Osteoblast (primary cell): ENCODE results near the gene PHACTR2. TPM values are rescaled to one million over a fixed set of nuclear protein-coding genes. Genes with fewer than 3 reads are reported as not detected.
A peak's percentile ranks its signal among the peaks of the same experiment; 100 is the strongest.

Source experiments
- DNase-seq: peaks from one replicate; pipeline ENCODE4 v3.0.0; 2011; ENCODE audit warnings: low spot score, mixed read lengths; ENCODE audit not compliant: insufficient read length; ENCODE audit errors: missing footprints
- H2AFZ ChIP-seq: 2 replicates; pipeline ENCODE4 v1.6.0; 2011; ENCODE audit warnings: mild to moderate bottlenecking, low read length
- H3K27ac ChIP-seq: 2 replicates; pipeline ENCODE4 v1.5.1; 2011; ENCODE audit warnings: mild to moderate bottlenecking, low read depth, low read length, moderate library complexity
- H3K27me3 ChIP-seq: 2 replicates; pipeline ENCODE4 v1.6.0; 2012; ENCODE audit warnings: mild to moderate bottlenecking, control low read depth, inconsistent platforms, low read length, moderate library complexity; ENCODE audit not compliant: insufficient read depth
- H3K36me3 ChIP-seq: 2 replicates; pipeline ENCODE4 v1.5.1; 2011; ENCODE audit warnings: mild to moderate bottlenecking, low read length, control low read depth, moderate library complexity; ENCODE audit not compliant: insufficient read depth
- H3K4me1 ChIP-seq: 2 replicates; pipeline ENCODE4 v1.5.1; 2011; ENCODE audit warnings: mild to moderate bottlenecking, low read length, control low read depth, moderate library complexity; ENCODE audit not compliant: insufficient read depth
- H3K4me2 ChIP-seq: 2 replicates; pipeline ENCODE4 v1.6.0; 2011; ENCODE audit warnings: mild to moderate bottlenecking, low read length; ENCODE audit not compliant: insufficient read depth
- H3K4me3 ChIP-seq: fragments of 200-600 bp; sonication (generic); 3 replicates; pipeline ENCODE4 v1.5.1; 2012; ENCODE audit warnings: mild to moderate bottlenecking, low read length, inconsistent platforms; ENCODE audit not compliant: insufficient read depth
- H3K79me2 ChIP-seq: 2 replicates; pipeline ENCODE4 v1.6.0; 2012; ENCODE audit warnings: mild to moderate bottlenecking, low read length, control low read depth, inconsistent platforms; ENCODE audit not compliant: insufficient read depth
- H3K9me3 ChIP-seq: 2 replicates; pipeline ENCODE4 v1.5.1; 2011; ENCODE audit warnings: low read depth, low read length, control low read depth
- H4K20me1 ChIP-seq: 2 replicates; pipeline ENCODE4 v1.6.0; 2012; ENCODE audit warnings: mild to moderate bottlenecking, low read length, control low read depth; ENCODE audit not compliant: insufficient read depth
- CTCF ChIP-seq: IDR thresholded peaks from 2 replicates; pipeline ENCODE4 v1.5.1; 2011; ENCODE audit warnings: mild to moderate bottlenecking, low read depth, low read length, moderate library complexity; ENCODE audit errors: extremely low read depth
- total RNA-seq: library from RNA; depleted of rRNA; stranded (reverse); fragments of >200 nt; gene quantifications from 2 replicates; pipeline ENCODE4 v1.2.3, GENCODE V29; 2012

PHACTR2 gene
- total RNA-seq, 1 donor = 71.7 TPM

DNA sequence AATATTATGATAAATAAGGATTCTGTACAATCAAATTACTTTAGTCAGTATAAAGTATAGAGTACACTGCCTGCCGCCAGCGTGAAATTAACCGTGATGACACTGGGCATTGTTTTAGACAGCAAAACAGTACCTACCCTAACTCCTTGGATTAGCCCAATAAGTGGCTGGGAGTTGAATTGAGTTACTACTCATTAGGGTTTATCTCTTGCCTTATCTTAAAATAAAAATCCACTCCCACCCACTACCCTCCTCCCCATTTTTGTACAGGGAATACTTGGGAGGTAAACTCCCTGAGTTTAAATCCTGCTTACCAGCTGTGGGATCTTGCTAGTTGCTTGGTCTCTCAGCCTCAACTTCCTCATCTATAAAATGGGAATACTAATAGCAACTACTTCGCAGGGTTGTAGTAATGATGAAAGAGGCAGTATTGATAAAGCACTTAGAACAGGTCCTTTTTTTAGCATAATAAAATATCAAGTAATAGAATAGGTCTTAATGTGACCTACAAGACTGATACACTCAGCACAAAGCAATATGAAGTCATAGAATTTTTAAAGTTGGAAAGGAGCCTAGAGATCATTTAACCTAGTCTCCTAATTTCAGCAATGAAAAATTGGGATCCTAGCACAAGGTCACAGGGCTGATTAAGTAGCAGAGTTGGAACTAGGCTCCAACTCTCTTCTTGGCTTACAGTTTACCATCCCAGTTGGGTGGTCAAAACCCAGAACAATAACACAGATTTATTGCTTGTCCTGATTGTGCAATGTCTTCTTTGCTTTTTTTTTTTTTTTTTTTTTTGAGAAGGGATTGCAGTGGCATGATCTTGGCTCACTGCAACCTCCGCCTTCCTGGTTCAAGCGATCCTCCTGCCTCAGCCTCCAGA is 23.8 kb downstream of the PHACTR2 start:
- no peak overlapping the region for H3K4me2 ChIP-seq
- no peaks in the 10 kb centered on the region for H3K9me3 ChIP-seq
- H2AFZ ChIP-seq = no peak overlapping the region
- peaks cover 18% of the 10 kb centered on the region for H4K20me1 ChIP-seq
- no peaks in the 10 kb centered on the region for H3K27me3 ChIP-seq
- H3K4me3 ChIP-seq = no peak overlapping the region
- H3K79me2 ChIP-seq = peaks cover 67% of the 10 kb centered on the region
- TF ChIP-seq CTCF = no peak
- H3K27ac ChIP-seq = peak overlapping the region; percentile 22
- no peaks in the 10 kb centered on the region for H3K36me3 ChIP-seq
- DNase-seq = peak; percentile 51
- peaks cover 20% of the 10 kb centered on the region for H3K4me1 ChIP-seq

- no peak for TF ChIP-seq CTCF
- no peak overlapping the region for H2AFZ ChIP-seq
- peaks cover 80% of the 10 kb centered on the region for H3K79me2 ChIP-seq
- H3K4me1 ChIP-seq = peaks cover 12% of the 10 kb centered on the region
- DNase-seq = no peak
- H3K27me3 ChIP-seq = no peaks in the 10 kb centered on the region
- no peak overlapping the region for H3K4me2 ChIP-seq
- H4K20me1 ChIP-seq = peaks cover 12% of the 10 kb centered on the region
- no peaks in the 10 kb centered on the region for H3K36me3 ChIP-seq
- H3K4me3 ChIP-seq = no peak overlapping the region
- H3K9me3 ChIP-seq = no peaks in the 10 kb centered on the region
- H3K27ac ChIP-seq = no peak overlapping the region
Measured at GRCh38 chr6:143705569-143705968, 27.8 kb downstream of the PHACTR2 start.

- no peak for DNase-seq
- Histone ChIP-seq H3K4me2 (no peak overlapping the region), H3K27me3 (no peaks in the 10 kb centered on the region), H3K4me1 (no peaks in the 10 kb centered on the region), H3K27ac (no peak overlapping the region), H3K36me3 (no peaks in the 10 kb centered on the region), H3K4me3 (no peak overlapping the region), H4K20me1 (peaks cover 6% of the 10 kb centered on the region), H3K9me3 (no peaks in the 10 kb centered on the region), H2AFZ (no peak overlapping the region), H3K79me2 (peaks cover 79% of the 10 kb centered on the region)
- no peak for TF ChIP-seq CTCF
Measured at GRCh38 chr6:143707697-143708096, 29.9 kb downstream of the PHACTR2 start.

DNA sequence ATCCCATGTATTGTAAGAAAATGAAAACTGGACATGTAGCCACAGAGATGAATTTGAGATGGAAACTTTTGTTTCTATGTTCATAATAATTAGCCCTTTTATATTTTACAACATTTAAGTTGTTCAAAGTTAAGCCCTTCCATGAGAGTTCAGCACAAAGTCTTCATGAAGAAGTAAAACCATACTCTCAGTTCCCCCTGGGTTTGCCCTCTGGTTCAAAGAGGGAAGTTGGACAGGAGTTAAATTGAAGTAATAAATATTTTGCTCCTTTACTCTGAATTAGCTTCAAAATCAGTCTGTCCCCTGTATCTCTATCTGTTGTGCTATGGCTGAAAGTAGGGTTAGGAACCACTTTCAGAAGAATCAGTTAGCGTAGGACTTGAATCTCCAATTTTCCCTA is 31.1 kb downstream of the PHACTR2 start:
- Histone ChIP-seq H3K27me3 (no peaks in the 10 kb centered on the region), H3K4me3 (no peak overlapping the region), H3K79me2 (peaks cover 76% of the 10 kb centered on the region), H3K36me3 (no peaks in the 10 kb centered on the region), H3K9me3 (no peaks in the 10 kb centered on the region), H4K20me1 (peaks cover 6% of the 10 kb centered on the region), H3K27ac (no peak overlapping the region), H3K4me1 (no peaks in the 10 kb centered on the region), H2AFZ (no peak overlapping the region), H3K4me2 (no peak overlapping the region)
- DNase-seq = no peak
- TF ChIP-seq CTCF = no peak
